ENCODE results near the gene CACNA1C. TPM values are rescaled to one million over a fixed set of nuclear protein-coding genes. Genes with fewer than 3 reads are reported as not detected.

The CACNA1C gene
- total and polyA plus RNA-seq, 2 of the 4 experiments (the other 2 are of a cell fraction) = 1.6 to 2.6 TPM

- TF ChIP-seq ELK1 (IDR thresholded peaks at IDR 0.05; ENCODE audit: borderline replicate concordance, low read depth, low read length) (no peak), RAD21 (IDR thresholded peaks at IDR 0.05; ENCODE audit: low read length) (no peak), NFE2L2 (IDR thresholded peaks at IDR 0.05; ENCODE audit: low read depth, low read length) (no peak), CHD1 (IDR thresholded peaks at IDR 0.05; ENCODE audit: low read depth, low read length) (no peak), MXI1 (IDR thresholded peaks at IDR 0.05; ENCODE audit: borderline replicate concordance, low read depth, low read length) (no peak), SMC3 (IDR thresholded peaks at IDR 0.05; ENCODE audit: low read depth, low read length) (no peak), BHLHE40 (IDR thresholded peaks at IDR 0.05; ENCODE audit: low read depth, low read length) (no peak), FOS (IDR thresholded peaks at IDR 0.05; ENCODE audit: low read depth, low read length) (no peak), RFX5 (IDR thresholded peaks at IDR 0.05; ENCODE audit: low read depth, low read length) (no peak), RCOR1 (IDR thresholded peaks at IDR 0.05; ENCODE audit: insufficient replicate concordance, low read length) (no peak), POLR2A (IDR thresholded peaks at IDR 0.05; ENCODE audit: low read depth, low read length) (no peak), MAZ (IDR thresholded peaks at IDR 0.05; ENCODE audit: borderline replicate concordance, low read depth, low read length) (no peak), CTCF (conservative IDR thresholded peaks at IDR 0.05; ENCODE audit: low read depth, low read length) (no peak), MAFK (IDR thresholded peaks at IDR 0.05; ENCODE audit: low read depth, low read length) (no peak), CEBPB (IDR thresholded peaks at IDR 0.05; ENCODE audit: low read depth, low read length) (no peak), USF2 (IDR thresholded peaks at IDR 0.05; ENCODE audit: low read depth, low read length) (no peak)
- in situ Hi-C loops (cut with MboI; ENCODE audit: low sequenced_read_pairs) (no loop called here), intact Hi-C loops (cut with micrococcal nuclease) (no loop called here), dilution Hi-C loops (cut with HindIII; ENCODE audit: low sequenced_read_pairs, unreplicated experiment) (no loop called here)
- Histone ChIP-seq H2BK20ac (ENCODE audit: low read depth, low read length) (no peak overlapping the region), H2BK5ac (ENCODE audit: low read depth, low read length, poor library complexity, severe bottlenecking) (no peak overlapping the region), H3K27me3 (ENCODE audit: control insufficient read depth, insufficient read depth, low read length) (peaks cover 3% of the 10 kb centered on the region; the same call in 1 of the 2 replicates), H3K9me1 (ENCODE audit: insufficient read depth, low read length) (no peaks in the 10 kb centered on the region), H3K27ac (ENCODE audit: insufficient read depth, low read length) (no peak overlapping the region), H3K14ac (replicated peaks; ENCODE audit: low read depth, low read length) (no peak overlapping the region), H4K8ac (ENCODE audit: low read depth in 2 of 2, low read length in 2 of 2) (no peak overlapping the region), H3K9ac (ENCODE audit: low read depth, low read length) (no peak overlapping the region), H3K18ac (ENCODE audit: low read depth, low read length) (no peak overlapping the region), H4K5ac (ENCODE audit: low read depth, low read length) (no peak overlapping the region), H3K79me1 (ENCODE audit: low read depth in 1 of 2, low read length in 2 of 2) (no peaks in the 10 kb centered on the region; a peak in 1 of 4 replicates), H2BK15ac (ENCODE audit: low read depth, low read length) (no peak overlapping the region), H3K4me3 (ENCODE audit: insufficient read depth, low read depth, low read length) (no peak overlapping the region), H3K23ac (ENCODE audit: low read depth, low read length) (no peak overlapping the region), H3K36me3 (ENCODE audit: control insufficient read depth, insufficient read depth, low read length) (no peaks in the 10 kb centered on the region), H4K91ac (ENCODE audit: insufficient read depth, low read depth, low read length) (no peak overlapping the region), H3K4me2 (ENCODE audit: low read depth, low read length) (no peak overlapping the region), H2AK5ac (ENCODE audit: low read depth, low read length) (no peak overlapping the region), H2AK9ac (replicated peaks; ENCODE audit: low read depth, low read length, poor library complexity) (no peak overlapping the region), H3K4me1 (ENCODE audit: control insufficient read depth, insufficient read depth, low read length) (no peaks in the 10 kb centered on the region), H4K20me1 (ENCODE audit: insufficient read depth, low read length) (no peaks in the 10 kb centered on the region; the same call in 1 of the 2 replicates), H2BK120ac (ENCODE audit: low read depth, low read length) (no peak overlapping the region), H3K4ac (ENCODE audit: low read depth, low read length) (no peak overlapping the region), H3K56ac (ENCODE audit: extremely low read depth, insufficient read depth, low read length) (no peak overlapping the region), H3K9me3 (ENCODE audit: control insufficient read depth, insufficient read depth, low read length) (no peaks in the 10 kb centered on the region), H2AFZ (replicated peaks; ENCODE audit: low read length, poor library complexity) (no peak overlapping the region)
- DNase-seq (no peak), ATAC-seq (ENCODE audit: low read depth) (no peak)
- no CpG with 5 or more reads among the region's 10 CpGs for WGBS, 2 experiments (ENCODE audit: extremely low coverage in 2 of 2, insufficient read length in 1 of 2)
- ChIA-PET POLR2A (ENCODE audit: unreplicated experiment) (no interaction called here), CTCF (no interaction called here)
- BruUV-seq (replicated peaks) = no TSS peak
These were observed 357.7 kb downstream of the CACNA1C start for GRCh38 chr12:2410496-2410895.

Measured in IMR-90 (cell line).